GM12878 (cell line): Measurements from ENCODE around the gene PHPT1. TPM values are rescaled to one million over a fixed set of nuclear protein-coding genes. Genes with fewer than 3 reads are reported as not detected.
"Not testable (repeated sequence)": the region's sequence is repeated elsewhere in the genome, so short reads cannot be mapped to it uniquely, and the experiment has no call there.

Experiments
- ATAC-seq: fragments of 200-7000 bp; cut with Tn5 transposase; 3 replicates; pipeline ENCODE4 v1.9.1; 2020; ENCODE audit warnings: mild to moderate bottlenecking, moderate library complexity
- BruUV-seq: library from RNA; stranded (reverse); fragments of 400-500 nt; replicated peaks from 2 replicates; lab custom pipeline; 2021; lab: Mats Ljungman, UMichigan
- CTCF ChIA-PET: fragments of 300-600 bp; sonication (Branson Sonifier 250); formaldehyde crosslinking; extraction: SDS; loops from one replicate; lab custom pipeline; 2021; ENCODE audit warnings: inconsistent platforms; lab: Yijun Ruan, JAX
- POLR2A ChIA-PET: fragments of 350-600 bp; formaldehyde crosslinking; extraction: SDS; loops from one replicate; lab custom pipeline; 2021; ENCODE audit warnings: inconsistent platforms; lab: Charles Lee
- RAD21 ChIA-PET: fragments of 300-600 bp; sonication (Branson Sonifier 250); formaldehyde crosslinking; loops from one replicate; lab custom pipeline; 2023; ENCODE audit warnings: antibody characterized with exemption; ENCODE audit not compliant: unreplicated experiment; lab: Charles Lee
- SMC1A ChIA-PET: fragments of 300-600 bp; sonication (Branson Sonifier 250); formaldehyde crosslinking; loops from one replicate; lab custom pipeline; 2023; ENCODE audit not compliant: unreplicated experiment, uncharacterized antibody; lab: Charles Lee
- DNase-seq: peaks from one replicate; pipeline ENCODE4 v3.0.0-alpha.2; 2011; ENCODE audit warnings: low read depth, low spot score
- FAIRE-seq: peaks from 3 replicates; lab custom pipeline; 2011; peaks lifted over from hg19 to GRCh38; lab: Jason Lieb, UNC
- H2AFZ ChIP-seq: 2 replicates; pipeline ENCODE4 v1.6.0; 2011; ENCODE audit warnings: low read depth, low read length, control low read depth; ENCODE audit not compliant: control insufficient read depth
- H3K27ac ChIP-seq: 2 replicates; pipeline ENCODE4 v1.5.1; 2011; ENCODE audit warnings: control low read depth; ENCODE audit not compliant: control insufficient read depth, insufficient read depth
- H3K27me3 ChIP-seq, 2 experiments: replicated peaks in 1 of 2; 2 replicates each; pipeline versions ENCODE4 v1.6.0 to v1.6.1; 2011; ENCODE audit warnings: low read length in 1 of 2; ENCODE audit not compliant: control insufficient read depth in 2 of 2, insufficient read depth in 2 of 2
- H3K36me3 ChIP-seq, 2 experiments: 2 replicates each; pipeline ENCODE4 v1.5.1; 2011; ENCODE audit warnings: low read length in 1 of 2; ENCODE audit not compliant: control insufficient read depth in 2 of 2, insufficient read depth in 2 of 2
- H3K4me1 ChIP-seq: 2 replicates; pipeline ENCODE4 v1.6.1; 2011; ENCODE audit warnings: mild to moderate bottlenecking, low read length, moderate library complexity, mixed read lengths; ENCODE audit not compliant: control insufficient read depth, insufficient read depth
- H3K4me2 ChIP-seq: 2 replicates; pipeline ENCODE4 v1.6.0; 2011; ENCODE audit warnings: control low read depth; ENCODE audit not compliant: control insufficient read depth, insufficient read depth
- H3K4me3 ChIP-seq: fragments of 200-600 bp; sonication (generic); 2 replicates; pipeline ENCODE4 v1.5.1; 2016
- H3K79me2 ChIP-seq: 2 replicates; pipeline ENCODE4 v1.6.0; 2011; ENCODE audit warnings: low read length; ENCODE audit not compliant: control insufficient read depth, insufficient read depth
- H3K9ac ChIP-seq: 2 replicates; pipeline ENCODE4 v1.8.0; 2011; ENCODE audit warnings: low read length, control low read depth, mixed read lengths; ENCODE audit not compliant: control insufficient read depth, insufficient read depth
- H3K9me3 ChIP-seq: replicated peaks from 3 replicates; pipeline ENCODE4 v1.5.1; 2011; ENCODE audit warnings: mild to moderate bottlenecking, low read length; ENCODE audit not compliant: control insufficient read depth, insufficient read depth
- H4K20me1 ChIP-seq: 2 replicates; pipeline ENCODE4 v1.6.0; 2011; ENCODE audit not compliant: control insufficient read depth, insufficient read depth
- IRF5 ChIP-seq: fragments of 450-650 bp; IDR thresholded peaks from 2 replicates; pipeline ENCODE4 v1.6.1; 2017; ENCODE audit warnings: borderline replicate concordance
- WGBS: methylation state at CpG from one replicate; pipeline ENCODE4 v1.1.6; 2016; ENCODE audit warnings: low lambda C conversion rate; ENCODE audit not compliant: insufficient replicate concordance, insufficient coverage; ENCODE audit errors: missing lambda C conversion rate; 5-methylcytosine and 5-hydroxymethylcytosine counted together
- in situ Hi-C: fragments of 300-500 bp; cut with MboI; formaldehyde crosslinking; loops from 9 replicates; pipeline ENCODE4 v1.14.3; 2018; ENCODE audit warnings: mixed read lengths
- intact Hi-C: fragments of 100-400 bp; cut with micrococcal nuclease; formaldehyde crosslinking; loops from one replicate; pipeline ENCODE4 v1.14.2; 2022; ENCODE audit not compliant: unreplicated experiment
- polyA plus RNA-seq, 11 experiments: library from polyadenylated mRNA; depleted of rRNA in 4 of 11; unstranded in 6 of 11; stranded (reverse) in 5 of 11; fragments of >200 nt; fragmentation: Nextera tagmentation in 4 of 11; fragmentation: Illumina TruSeq in 1 of 11; extraction: Ambion mirVana in 4 of 11; extraction: Trizol in 1 of 11; gene quantifications; 1 replicate in 1 of 11; 2 replicates in 10 of 11; pipeline versions ENCODE4 v1.2.1 to v1.2.3, GENCODE V29; 2011 to 2016; ENCODE audit warnings: inconsistent platforms in 2 of 11, missing spikeins in 2 of 11, low read depth in 1 of 11
- total RNA-seq, 4 experiments: library from RNA; depleted of rRNA in 3 of 4; stranded (reverse); fragments of >200 nt in 3 of 4; fragmentation: Illumina TruSeq in 1 of 4; extraction: Trizol in 1 of 4; gene quantifications; 2 replicates each; pipeline versions ENCODE4 v1.2.1 to v1.2.3, GENCODE V29; 2013 to 2021

PHPT1 gene
- total and polyA plus RNA-seq, 10 of the 15 experiments (the other 5 are each of a cell fraction or from before 2014, with no cell fraction given): 56.2 to 323 (median 140) TPM

DNA sequence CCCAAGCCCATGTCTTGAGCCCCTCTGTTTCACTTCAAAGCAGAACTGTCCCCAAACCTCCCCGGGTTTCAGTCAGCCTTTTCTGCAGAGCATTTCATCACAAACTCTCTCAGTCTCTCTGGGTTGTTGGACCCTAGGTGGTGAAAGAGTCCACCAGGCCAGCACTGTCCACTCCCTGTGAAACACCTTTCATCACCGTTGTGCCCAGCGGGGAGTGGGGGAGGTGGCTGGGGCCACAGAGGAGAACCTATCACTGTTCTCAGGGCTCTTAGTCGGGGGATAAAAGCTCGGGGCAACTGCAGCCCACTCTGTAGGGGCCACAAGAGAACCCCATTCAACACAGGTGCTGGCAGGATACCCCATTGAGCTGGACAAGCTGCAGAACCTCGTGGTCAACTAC is 46.9 kb upstream of the PHPT1 start:
- no peak overlapping the region for H3K4me2 ChIP-seq
- H3K27ac ChIP-seq: no peak overlapping the region
- no peaks in the 10 kb centered on the region for H3K27me3 ChIP-seq
- no peak for ATAC-seq
- 0 out of 2 replicates have a peak, but pooled peaks cover 4% of the 10 kb centered on the region for H3K79me2 ChIP-seq
- no peak for TF ChIP-seq IRF5
- intact Hi-C loops: loop anchor here (10.0 kb wide), 1 partner anchor 82 kb away; the partner anchor contains the start of gene TRAF2
- no TSS peak for BruUV-seq
- no peak for DNase-seq
- no peak for FAIRE-seq
- ChIA-PET RAD21 (no interaction called here), CTCF (interaction anchor here (0.9 to 3.2 kb wide), 4 partner anchors 10 to 227 kb away, joined by 3 to 13 read pairs (median 4); no protein-coding TSS in a partner anchor), POLR2A (interaction anchor here (1.2 kb wide), 1 partner anchor 13 kb away, joined by 3 read pairs; no protein-coding TSS in a partner anchor), SMC1A (interaction anchor here (0.5 kb wide), 1 partner anchor 70 kb away, joined by 3 read pairs; no protein-coding TSS in a partner anchor)
- H3K9ac ChIP-seq: no peak overlapping the region
- H3K36me3 ChIP-seq: no peaks in the 10 kb centered on the region
- no peaks in the 10 kb centered on the region for H3K9me3 ChIP-seq
- H3K4me1 ChIP-seq: peaks cover 16% of the 10 kb centered on the region
- whole genome bisulfite sequencing: 52% methylated on average over 6 of the region's 6 CpGs
- no peak overlapping the region for H3K4me3 ChIP-seq
- H2AFZ ChIP-seq: no peak overlapping the region
- in situ Hi-C loops: no loop called here
- no peaks in the 10 kb centered on the region for H4K20me1 ChIP-seq

- BruUV-seq, H4K20me1 ChIP-seq, H3K9me3 ChIP-seq, H3K4me2 ChIP-seq, H3K79me2 ChIP-seq, in situ Hi-C loops, FAIRE-seq, H3K27ac ChIP-seq, H3K36me3 ChIP-seq, H2AFZ ChIP-seq, DNase-seq, H3K4me3 ChIP-seq, SMC1A ChIA-PET, ATAC-seq, RAD21 ChIA-PET, H3K27me3 ChIP-seq, H3K9ac ChIP-seq: not testable (repeated sequence)
- intact Hi-C loops: loop anchor here (10.0 kb wide), 1 partner anchor 82 kb away; the partner anchor contains the start of gene TRAF2
- peaks cover 16% of the 10 kb centered on the region for H3K4me1 ChIP-seq
- 84% methylated on average over 7 of the region's 9 CpGs for WGBS
- ChIA-PET POLR2A (interaction anchor here (1.1 kb wide), 1 partner anchor 11 kb away, joined by 4 read pairs; no protein-coding TSS in a partner anchor), CTCF (interaction anchor here (0.5 to 3.2 kb wide), 2 partner anchors 11 to 332 kb away, joined by 5 to 13 read pairs; no protein-coding TSS in a partner anchor)
Measured at GRCh38 chr9:136803009-136803550, 46.1 kb upstream of the PHPT1 start.
